ENCODE data around the gene SHC1. TPM values are rescaled to one million over a fixed set of nuclear protein-coding genes. Genes with fewer than 3 reads are reported as not detected.

SHC1 gene, protein sequence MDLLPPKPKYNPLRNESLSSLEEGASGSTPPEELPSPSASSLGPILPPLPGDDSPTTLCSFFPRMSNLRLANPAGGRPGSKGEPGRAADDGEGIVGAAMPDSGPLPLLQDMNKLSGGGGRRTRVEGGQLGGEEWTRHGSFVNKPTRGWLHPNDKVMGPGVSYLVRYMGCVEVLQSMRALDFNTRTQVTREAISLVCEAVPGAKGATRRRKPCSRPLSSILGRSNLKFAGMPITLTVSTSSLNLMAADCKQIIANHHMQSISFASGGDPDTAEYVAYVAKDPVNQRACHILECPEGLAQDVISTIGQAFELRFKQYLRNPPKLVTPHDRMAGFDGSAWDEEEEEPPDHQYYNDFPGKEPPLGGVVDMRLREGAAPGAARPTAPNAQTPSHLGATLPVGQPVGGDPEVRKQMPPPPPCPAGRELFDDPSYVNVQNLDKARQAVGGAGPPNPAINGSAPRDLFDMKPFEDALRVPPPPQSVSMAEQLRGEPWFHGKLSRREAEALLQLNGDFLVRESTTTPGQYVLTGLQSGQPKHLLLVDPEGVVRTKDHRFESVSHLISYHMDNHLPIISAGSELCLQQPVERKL
- 371 and 409 TPM in 2 replicates for polyA plus RNA-seq (2011; rRNA removed)
- polyA minus RNA-seq (2011; rRNA and poly(A)+ RNA removed) = 335 and 453 TPM in 2 replicates

DNA sequence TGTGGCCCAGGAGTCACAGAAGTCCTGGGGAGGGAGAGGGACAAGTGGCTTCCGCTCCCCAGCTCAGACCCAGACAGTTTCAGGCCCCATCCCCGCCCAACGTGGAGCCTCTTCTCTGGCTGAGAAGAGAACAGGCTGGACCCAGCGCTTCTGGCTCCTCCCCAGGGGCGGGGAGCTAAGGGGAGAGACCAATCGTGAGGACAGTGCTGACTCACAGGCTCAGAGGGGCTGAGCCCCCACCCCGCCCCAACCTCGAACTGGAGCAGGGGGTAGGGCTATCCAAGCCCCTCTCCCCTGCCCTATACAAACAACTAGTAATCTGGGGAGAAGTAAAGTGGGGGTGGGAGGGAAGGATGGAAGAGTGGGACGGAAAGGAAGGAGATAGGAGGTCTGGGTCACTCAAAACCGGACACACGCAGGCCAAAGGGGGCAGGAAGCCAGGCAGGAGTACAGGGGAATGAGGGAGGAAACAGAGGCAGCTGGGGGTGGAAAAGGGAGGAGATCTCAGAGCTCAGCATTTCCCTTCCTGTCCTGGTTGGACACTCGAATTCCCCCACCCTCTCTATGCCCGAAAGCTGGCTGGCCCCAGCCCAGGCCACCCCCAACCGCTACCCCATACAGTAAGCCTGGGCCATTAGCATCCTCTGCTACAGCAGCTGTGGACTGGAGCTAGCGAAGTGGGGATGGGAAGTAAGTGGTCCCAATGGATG, at the start of gene SHC1:
SHC1 (minus strand) TSS at position 117 of the 710 bp plus-strand sequence. CDS start 221 bp downstream, outside the sequence.
- peak; percentile 76 for DNase-seq (ENCODE audit: low read depth, low spot score)

DNA sequence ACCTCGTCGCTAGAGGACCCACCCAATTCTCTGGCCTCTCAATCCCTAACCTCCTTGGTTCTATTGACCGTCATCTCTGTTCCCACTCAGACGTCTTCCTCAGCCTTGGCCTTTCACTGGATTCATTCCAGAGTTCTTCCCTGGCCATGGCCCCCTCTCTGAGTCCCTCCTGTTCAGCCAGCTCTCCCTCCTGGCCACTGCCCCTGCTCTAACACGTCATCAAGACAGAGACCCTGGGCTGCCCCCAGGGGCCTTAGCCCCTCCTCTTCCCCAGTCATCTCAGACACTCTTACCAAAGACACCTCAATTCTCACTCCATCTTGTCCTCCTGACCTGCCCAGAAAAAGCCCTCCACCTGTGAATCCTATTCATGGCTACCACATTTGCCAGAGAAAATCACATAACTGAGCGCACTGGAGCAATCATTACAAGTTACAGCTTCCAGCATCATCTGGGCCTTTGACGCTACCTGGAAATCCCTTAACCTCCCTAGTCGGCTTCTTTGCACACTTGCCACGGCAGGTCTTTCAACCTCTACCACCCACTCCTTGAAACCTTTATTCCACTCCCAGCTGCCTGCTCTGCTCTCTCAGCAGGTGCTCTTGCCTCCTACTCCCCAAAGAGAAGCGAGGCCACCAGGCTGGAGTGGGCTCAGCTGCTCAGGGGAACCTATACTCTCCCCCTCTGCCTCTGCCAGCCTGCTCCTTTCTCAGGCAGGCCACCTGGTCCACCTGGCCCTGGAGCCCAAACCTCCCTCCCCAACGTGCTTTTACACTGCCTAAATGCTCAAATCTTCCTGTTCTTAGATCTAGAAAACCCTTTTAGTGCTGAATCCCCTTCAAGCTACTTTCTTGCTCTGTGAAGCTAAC, 49.1 kb upstream of the SHC1 start:
- Histone ChIP-seq H3K4me3 (ENCODE audit: low read depth, low read length) (no peak overlapping the region), H3K27ac (ENCODE audit: low read depth, low read length) (no peak overlapping the region), H3K27me3 (ENCODE audit: control insufficient read depth, insufficient read depth, low read length) (peaks cover 5% of the 10 kb centered on the region), H3K9me3 (ENCODE audit: control insufficient read depth, insufficient read depth, low read length) (no peaks in the 10 kb centered on the region)
- no peak for DNase-seq (ENCODE audit: low read depth, low spot score)
- POLR2A ChIA-PET = interaction anchor here (0.8 kb wide), 1 partner anchor 64 kb away, joined by 3 read pairs; no protein-coding TSS in a partner anchor
- CTCF ChIA-PET = interaction anchor here (0.6 to 3.6 kb wide), 5 partner anchors 12 to 153 kb away, joined by 3 to 38 read pairs (median 5); partner anchors contain the start of gene KRTCAP2
- TF ChIP-seq, protein P1, sequence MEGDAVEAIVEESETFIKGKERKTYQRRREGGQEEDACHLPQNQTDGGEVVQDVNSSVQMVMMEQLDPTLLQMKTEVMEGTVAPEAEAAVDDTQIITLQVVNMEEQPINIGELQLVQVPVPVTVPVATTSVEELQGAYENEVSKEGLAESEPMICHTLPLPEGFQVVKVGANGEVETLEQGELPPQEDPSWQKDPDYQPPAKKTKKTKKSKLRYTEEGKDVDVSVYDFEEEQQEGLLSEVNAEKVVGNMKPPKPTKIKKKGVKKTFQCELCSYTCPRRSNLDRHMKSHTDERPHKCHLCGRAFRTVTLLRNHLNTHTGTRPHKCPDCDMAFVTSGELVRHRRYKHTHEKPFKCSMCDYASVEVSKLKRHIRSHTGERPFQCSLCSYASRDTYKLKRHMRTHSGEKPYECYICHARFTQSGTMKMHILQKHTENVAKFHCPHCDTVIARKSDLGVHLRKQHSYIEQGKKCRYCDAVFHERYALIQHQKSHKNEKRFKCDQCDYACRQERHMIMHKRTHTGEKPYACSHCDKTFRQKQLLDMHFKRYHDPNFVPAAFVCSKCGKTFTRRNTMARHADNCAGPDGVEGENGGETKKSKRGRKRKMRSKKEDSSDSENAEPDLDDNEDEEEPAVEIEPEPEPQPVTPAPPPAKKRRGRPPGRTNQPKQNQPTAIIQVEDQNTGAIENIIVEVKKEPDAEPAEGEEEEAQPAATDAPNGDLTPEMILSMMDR (IDR thresholded peaks at IDR 0.05; ENCODE audit: low read depth, low read length) = no peak

More for the DNA sequence above, at the start of gene SHC1:
- CTCF ChIA-PET = interaction anchor here (1.0 to 4.4 kb wide), 8 partner anchors 9 to 411 kb away, joined by 3 to 19 read pairs (median 7); partner anchors contain the start of genes ADAM15, KRTCAP2, PBXIP1 and PYGO2
- POLR2A ChIA-PET = interaction anchor here (0.6 to 5.0 kb wide), 15 partner anchors 9 to 202 kb away, joined by 3 to 59 read pairs (median 5); partner anchors contain the start of genes ADAM15, FLAD1, KRTCAP2 and LENEP
- TF ChIP-seq, protein P1 (IDR thresholded peaks at IDR 0.05; ENCODE audit: low read depth, low read length) = no peak
- peak within 1 kb of the TSS; percentile 61 for H3K4me3 ChIP-seq (ENCODE audit: low read depth, low read length)
- peaks cover 3% of the 10 kb centered on the region; the same call in 1 of the 2 replicates for H3K9me3 ChIP-seq (ENCODE audit: control insufficient read depth, insufficient read depth, low read length)
- H3K27ac ChIP-seq (ENCODE audit: low read depth, low read length) = peak within 1 kb of the TSS; percentile 90
- H3K27me3 ChIP-seq (ENCODE audit: control insufficient read depth, insufficient read depth, low read length) = no peaks in the 10 kb centered on the region

DNA sequence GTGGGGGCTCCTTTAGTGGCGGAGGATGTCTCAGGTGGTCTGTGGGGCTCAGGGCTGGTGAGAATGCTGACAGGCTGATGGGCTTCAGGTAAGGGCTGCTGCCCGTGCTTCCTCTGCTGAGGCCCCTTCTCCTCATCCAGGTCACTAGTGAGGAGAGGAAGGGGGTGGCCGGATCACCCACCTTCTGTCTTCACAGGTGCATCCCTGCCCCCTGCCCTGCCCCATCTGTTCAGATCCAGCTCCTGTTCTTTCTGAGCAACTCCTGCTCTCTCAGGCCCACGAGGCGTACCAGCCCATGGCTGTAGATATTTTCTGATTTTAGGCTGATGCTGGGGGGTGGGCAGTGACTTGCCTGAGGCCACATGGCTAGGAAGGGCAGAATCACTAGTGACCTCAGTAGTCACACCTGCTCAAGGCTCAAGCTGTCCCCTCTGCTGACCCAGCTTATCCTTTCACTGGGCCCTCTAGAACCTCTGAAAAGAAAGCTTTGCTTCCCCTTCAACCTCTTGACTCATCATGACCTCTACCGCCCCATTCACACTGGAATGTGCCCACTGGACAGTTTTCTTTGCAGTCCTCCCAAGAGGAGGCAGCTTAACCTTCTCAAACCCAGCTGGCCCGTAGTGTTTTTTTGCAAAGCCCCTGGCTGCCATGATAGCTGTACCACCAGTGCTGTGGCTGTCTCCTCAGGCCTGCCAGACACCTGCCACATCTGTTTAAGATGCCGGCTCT, 48.2 kb upstream of the SHC1 start:
- POLR2A ChIA-PET = interaction anchor here (0.8 kb wide), 1 partner anchor 63 kb away, joined by 3 read pairs; no protein-coding TSS in a partner anchor
- Histone ChIP-seq H3K4me3 (ENCODE audit: low read depth, low read length) (no peak overlapping the region), H3K9me3 (ENCODE audit: control insufficient read depth, insufficient read depth, low read length) (no peaks in the 10 kb centered on the region), H3K27me3 (ENCODE audit: control insufficient read depth, insufficient read depth, low read length) (peaks cover 2% of the 10 kb centered on the region), H3K27ac (ENCODE audit: low read depth, low read length) (no peak overlapping the region)
- CTCF ChIA-PET = interaction anchor here (0.6 to 3.6 kb wide), 10 partner anchors 7 to 383 kb away, joined by 3 to 38 read pairs (median 8); partner anchors contain the start of gene ADAM15
- DNase-seq (ENCODE audit: low read depth, low spot score) = no peak
- TF ChIP-seq, protein P1 (IDR thresholded peaks at IDR 0.05; ENCODE audit: low read depth, low read length) = no peak

DNA sequence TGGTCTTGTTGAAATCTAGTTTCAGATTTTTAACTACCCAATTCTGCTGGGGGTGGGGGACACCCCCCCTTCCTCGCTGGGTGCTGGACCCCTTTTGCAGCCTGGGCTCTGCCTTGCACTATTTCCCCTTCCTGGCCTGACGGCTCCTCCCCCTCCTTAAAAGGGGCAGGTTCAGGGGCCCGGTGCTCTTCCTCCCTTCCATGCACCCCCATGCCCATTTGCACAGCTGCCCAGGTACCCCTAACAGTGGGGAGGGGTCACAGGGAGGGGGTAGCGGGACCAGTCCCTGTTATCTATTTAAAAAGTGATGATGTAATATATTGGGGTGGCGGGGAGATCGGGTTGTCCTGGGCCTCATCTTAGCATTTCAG, 47.4 kb upstream of the SHC1 start:
- ChIA-PET POLR2A (interaction anchor here (1.3 to 1.5 kb wide), 2 partner anchors 14 to 62 kb away, joined by 4 to 5 read pairs; partner anchors contain the start of gene PBXIP1), CTCF (interaction anchor here (0.5 to 3.6 kb wide), 33 partner anchors 8 to 537 kb away, joined by 3 to 38 read pairs (median 3); partner anchors contain the start of genes ADAM15, DCST1, DCST2 and EFNA3)
- Histone ChIP-seq H3K4me3 (ENCODE audit: low read depth, low read length) (no peak overlapping the region; the same call in 1 of the 2 replicates), H3K27me3 (ENCODE audit: control insufficient read depth, insufficient read depth, low read length) (no peaks in the 10 kb centered on the region), H3K9me3 (ENCODE audit: control insufficient read depth, insufficient read depth, low read length) (no peaks in the 10 kb centered on the region), H3K27ac (ENCODE audit: low read depth, low read length) (no peak overlapping the region)
- TF ChIP-seq, protein P1 (IDR thresholded peaks at IDR 0.05; ENCODE audit: low read depth, low read length) = no peak
- DNase-seq (ENCODE audit: low read depth, low spot score) = no peak
